ENCODE results near the gene ANKRD1. TPM values are rescaled to one million over a fixed set of nuclear protein-coding genes. Genes with fewer than 3 reads are reported as not detected.

The ANKRD1 gene
- total and polyA plus RNA-seq, 2 of the 8 experiments (the other 6 are each of a cell fraction or from before 2014, with no cell fraction given), result 0.03 TPM; not detected in 1

GRCh38 chr10:90912854-90913479, 7.9 kb downstream of the ANKRD1 start:
- Histone ChIP-seq H3K27me3 (replicated peaks in 1 of 4; ENCODE audit: control insufficient read depth in 3 of 4, extremely low read depth in 1 of 4, insufficient read depth in 3 of 4, low read length in 3 of 4) (peaks cover 39 to 57% (median 55%) of the 10 kb centered on the region in 4 experiments), H3K56ac (replicated peaks; ENCODE audit: insufficient read length, low read depth, low read length) (no peak overlapping the region), H3K23me2 (ENCODE audit: low read depth, low read length) (no peaks in the 10 kb centered on the region), H2AFZ (ENCODE audit: low read length) (no peak overlapping the region), H3K27ac (ENCODE audit: low read depth, low read length) (no peak overlapping the region), H3K4me1 (replicated peaks in 1 of 4; ENCODE audit: control insufficient read depth in 3 of 4, insufficient read depth in 4 of 4, low read length in 3 of 4) (no peaks in the 10 kb centered on the region), H3K18ac (ENCODE audit: extremely low read depth, low read length) (no peak overlapping the region), H3K36me3 (ENCODE audit: control insufficient read depth in 2 of 4, insufficient read depth in 4 of 4, low read length in 3 of 4) (no peaks in the 10 kb centered on the region), H2BK20ac (ENCODE audit: low read length) (no peak overlapping the region), H2BK120ac (replicated peaks; ENCODE audit: low read depth, low read length) (no peak overlapping the region), H2AK5ac (ENCODE audit: low read depth, low read length) (no peak overlapping the region), H3K23ac (ENCODE audit: insufficient read length) (no peak overlapping the region), H2BK12ac (ENCODE audit: low read depth, low read length) (no peak overlapping the region), H4K8ac (ENCODE audit: extremely low read depth, insufficient read depth, low read length) (no peak overlapping the region), H4K5ac (ENCODE audit: insufficient read length, low read depth, low read length) (no peak overlapping the region), H2BK15ac (ENCODE audit: low read length) (no peak overlapping the region), H3K79me2 (ENCODE audit: control insufficient read depth in 1 of 2, insufficient read depth in 2 of 2, low read length in 2 of 2) (no peaks in the 10 kb centered on the region), H3K4me3 (ENCODE audit: extremely low read depth in 1 of 4, insufficient read depth in 2 of 4, low read depth in 3 of 4, low read length in 4 of 4) (no peak overlapping the region), H3K9me3 (ENCODE audit: insufficient read depth in 2 of 2, low read depth in 1 of 2, low read length in 1 of 2) (no peaks in the 10 kb centered on the region; a peak in 1 of 4 replicates), H3K9ac (replicated peaks in 1 of 4; ENCODE audit: extremely low read depth in 1 of 4, low read depth in 3 of 4, low read length in 3 of 4) (no peak overlapping the region), H3K14ac (ENCODE audit: insufficient read length) (no peak overlapping the region), H3K4ac (replicated peaks; ENCODE audit: insufficient read length, low read depth, low read length) (no peak overlapping the region), H4K91ac (replicated peaks; ENCODE audit: insufficient read length, low read length) (no peak overlapping the region), H3K79me1 (ENCODE audit: low read depth, low read length) (no peaks in the 10 kb centered on the region), H3K4me2 (ENCODE audit: insufficient read depth in 1 of 2, low read depth in 2 of 2, low read length in 2 of 2) (no peak overlapping the region), H4K20me1 (replicated peaks in 1 of 2; ENCODE audit: control insufficient read depth in 1 of 2, insufficient read depth in 2 of 2, low read length in 2 of 2) (no peaks in the 10 kb centered on the region), H2BK5ac (ENCODE audit: low read depth, low read length) (no peak overlapping the region)
- DNase-seq (ENCODE audit: low read depth in 1 of 2, low spot score in 2 of 2) (no peak), FAIRE-seq (no peak)
- POLR2A ChIA-PET (ENCODE audit: partially characterized antibody), result no interaction called here
- CTCF ChIA-PET (ENCODE audit: partially characterized antibody), result interaction anchor here (0.7 to 5.2 kb wide), 15 partner anchors 9 to 383 kb away, joined by 3 to 51 read pairs (median 13); partner anchors contain the start of gene ANKRD1
- 86% methylated on average over 7 of the region's 7 CpGs; no CpG with 5 or more reads in 1 of the 2 experiments for WGBS, 2 experiments (ENCODE audit: extremely low coverage in 1 of 2, insufficient coverage in 1 of 2, insufficient read length in 1 of 2, insufficient replicate concordance in 2 of 2, low coverage in 1 of 2, low lambda C conversion rate in 2 of 2, missing lambda C conversion rate in 1 of 2)
- TF ChIP-seq GTF2F1 (IDR thresholded peaks at IDR 0.05; ENCODE audit: borderline replicate concordance, low read depth, low read length) (no peak), CTBP2 (IDR thresholded peaks at IDR 0.05; ENCODE audit: borderline replicate concordance, insufficient read depth, insufficient read length, low read length) (no peak), CTCF (IDR thresholded peaks at IDR 0.05; ENCODE audit: control extremely low read depth in 1 of 3, insufficient read depth in 1 of 3, low read depth in 1 of 3, low read length in 3 of 3) (no peak), MAFK (IDR thresholded peaks at IDR 0.05; ENCODE audit: low read depth, low read length) (no peak)
